Body of pancreas (tissue), 4 donors: ENCODE results near the gene PCNT.

ENCODE experiments used
- CTCF ChIP-seq, 7 experiments: fragments of 450-650 bp in 4 of 7; fragments of 200-600 bp in 3 of 7; sonication (generic) in 3 of 7; IDR thresholded peaks; one replicate each; pipeline ENCODE4 v1.5.1; 2016 to 2019; ENCODE audit warnings: antibody characterized with exemption in 7 of 7
- POLR2A ChIP-seq, 3 donors: fragments of 450-650 bp; IDR thresholded peaks; one replicate each; pipeline ENCODE4 v1.6.1; 2016; ENCODE audit warnings: antibody characterized with exemption in 3 of 3, mild to moderate bottlenecking in 2 of 3

DNA sequence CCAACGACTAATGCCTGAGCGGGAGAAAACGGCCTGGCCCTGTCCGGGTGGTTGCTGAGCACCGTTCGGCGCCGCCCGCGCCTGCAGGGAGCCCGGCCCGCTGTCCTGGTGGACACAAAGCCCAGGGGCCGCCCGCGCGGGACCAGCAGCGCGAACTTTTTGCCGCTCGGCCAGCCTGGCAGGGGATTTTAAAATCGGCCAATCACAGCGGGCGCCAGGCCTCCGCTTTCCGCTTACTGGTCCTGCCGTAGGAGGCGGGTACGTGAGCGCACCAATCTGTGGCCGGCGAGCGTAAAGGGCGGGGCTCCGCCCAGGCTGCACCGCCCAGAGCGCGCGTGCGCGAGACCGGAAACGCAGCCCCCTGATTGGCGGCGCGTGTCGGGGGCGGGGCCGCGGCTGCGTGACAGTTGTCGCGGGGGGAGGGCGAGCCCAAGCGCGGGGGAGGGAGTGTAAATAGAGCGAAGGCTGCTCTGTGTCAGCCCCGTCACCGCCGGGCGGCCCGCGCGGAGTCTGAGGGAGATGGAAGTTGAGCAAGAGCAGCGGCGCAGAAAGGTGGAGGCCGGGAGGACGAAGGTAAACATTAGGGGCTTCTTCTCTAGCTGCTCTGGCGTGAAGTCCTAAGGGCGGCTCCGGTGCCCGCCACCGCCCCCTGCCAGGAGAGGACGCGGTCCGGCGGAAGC lies at the start of gene PCNT, which contains the start of gene C21orf58:
- no peak for TF ChIP-seq CTCF (IDR thresholded peaks at IDR 0.05)
- peak in 2 of 3 donors; percentile 35 to 38 for TF ChIP-seq POLR2A (IDR thresholded peaks at IDR 0.05)
